T-cell (primary cell): Measurements from ENCODE around the gene RANBP17. TPM values are rescaled to one million over a fixed set of nuclear protein-coding genes. Genes with fewer than 3 reads are reported as not detected.
"Not testable (repeated sequence)": the region's sequence is repeated elsewhere in the genome, so short reads cannot be mapped to it uniquely, and the experiment has no call there.

Source experiments
- ATAC-seq, 4 experiments: fragments of 200-7000 bp in 3 of 4; fragments of 150-1000 bp in 1 of 4; cut with Tn5 transposase; replicated peaks in 1 of 4; 1 replicate in 3 of 4; 2 replicates in 1 of 4; pipeline ENCODE4 v1.10.0; 2021; ENCODE audit warnings: moderate library complexity in 3 of 4, mild to moderate bottlenecking in 2 of 4, moderate number of reproducible peaks in 1 of 4
- CTCF ChIA-PET, 2 donors: fragments of 300-600 bp; sonication (Branson Sonifier 250); formaldehyde crosslinking; loops; one replicate each; lab custom pipeline; 2022; ENCODE audit warnings: antibody characterized with exemption in 2 of 2; lab: Charles Lee
- POLR2A ChIA-PET, 2 donors: fragments of 300-600 bp; sonication (Branson Sonifier 250); formaldehyde crosslinking; loops; one replicate each; lab custom pipeline; 2022; ENCODE audit warnings: antibody characterized with exemption in 2 of 2; lab: Charles Lee
- DNase-seq, 35 experiments: peaks; one replicate each; pipeline versions ENCODE4 v3.0.0 to v3.0.0-alpha.2; 2013 to 2023
- H3K27ac ChIP-seq: one replicate; pipeline ENCODE4 v1.5.1; 2013; ENCODE audit warnings: low read length
- H3K27me3 ChIP-seq, 2 experiments: replicated peaks in 1 of 2; 1 replicate in 1 of 2; 2 replicates in 1 of 2; pipeline versions ENCODE4 v1.6.1 to v1.7.0; 2013; ENCODE audit warnings: low read length in 1 of 2, mixed read lengths in 1 of 2; ENCODE audit not compliant: control insufficient read depth in 2 of 2, insufficient read depth in 2 of 2; ENCODE audit errors: extremely low read depth in 1 of 2
- H3K36me3 ChIP-seq, 2 donors: 1 replicate in 1 of 2; 2 replicates in 1 of 2; pipeline versions ENCODE4 v1.6.1 to v1.7.0; 2013; ENCODE audit warnings: low read length in 1 of 2; ENCODE audit not compliant: control insufficient read depth in 2 of 2, insufficient read depth in 1 of 2; ENCODE audit errors: extremely low read depth in 1 of 2
- H3K4me1 ChIP-seq, 2 experiments: 1 replicate in 1 of 2; 2 replicates in 1 of 2; pipeline versions ENCODE4 v1.6.1 to v1.7.0; 2013; ENCODE audit warnings: low read length in 2 of 2, mixed read lengths in 1 of 2; ENCODE audit not compliant: insufficient read depth in 2 of 2, control insufficient read depth in 1 of 2; ENCODE audit errors: extremely low read depth in 1 of 2
- H3K4me3 ChIP-seq, 2 donors: 1 replicate in 1 of 2; 2 replicates in 1 of 2; pipeline versions ENCODE4 v1.5.1 to v1.7.0; 2013; ENCODE audit warnings: mild to moderate bottlenecking in 2 of 2, low read length in 1 of 2, moderate library complexity in 1 of 2; ENCODE audit not compliant: control insufficient read depth in 1 of 2; ENCODE audit errors: extremely low read depth in 1 of 2
- H3K9me3 ChIP-seq: 2 replicates; pipeline ENCODE4 v1.7.0; 2013
- H3K27ac Mint-ChIP-seq, 2 donors: one replicate each; pipeline ENCODE4 v1.8.0; 2020 to 2021; ENCODE audit warnings: mild to moderate bottlenecking in 2 of 2, mixed read lengths in 2 of 2
- H3K27me3 Mint-ChIP-seq, 2 donors: one replicate each; pipeline ENCODE4 v1.8.0; 2021 to 2022; ENCODE audit warnings: mixed read lengths in 2 of 2
- H3K36me3 Mint-ChIP-seq: one replicate; pipeline ENCODE4 v1.8.0; 2021; ENCODE audit warnings: mixed read lengths
- H3K4me1 Mint-ChIP-seq, 3 donors: one replicate each; pipeline ENCODE4 v1.8.0; 2020 to 2022; ENCODE audit warnings: mixed read lengths in 3 of 3, mild to moderate bottlenecking in 1 of 3
- H3K4me3 Mint-ChIP-seq, 3 donors: one replicate each; pipeline ENCODE4 v1.8.0; 2020 to 2022; ENCODE audit warnings: mild to moderate bottlenecking in 3 of 3, mixed read lengths in 3 of 3, moderate library complexity in 3 of 3
- H3K9me3 Mint-ChIP-seq, 3 donors: one replicate each; pipeline ENCODE4 v1.8.0; 2020 to 2022; ENCODE audit warnings: mixed read lengths in 3 of 3
- WGBS: methylation state at CpG from one replicate; pipeline ENCODE4 v1.1.5; 2013; ENCODE audit warnings: missing lambda C conversion rate; ENCODE audit not compliant: insufficient coverage; 5-methylcytosine and 5-hydroxymethylcytosine counted together
- total RNA-seq, 35 experiments: library from RNA in 6 of 35; stranded (reverse) in 6 of 35; fragments of 120-200 nt in 1 of 35; gene quantifications; one replicate each; pipeline versions ENCODE4 v1.2.1 to v1.2.4 and lab custom pipeline; 2013 to 2026

Gene RANBP17
- total RNA-seq, 5 donors from 2014 or later (not counting 1 experiment from before 2014, with no cell fraction given) = 0.41 to 0.62 (median 0.58) TPM; not detected in 2

DNA sequence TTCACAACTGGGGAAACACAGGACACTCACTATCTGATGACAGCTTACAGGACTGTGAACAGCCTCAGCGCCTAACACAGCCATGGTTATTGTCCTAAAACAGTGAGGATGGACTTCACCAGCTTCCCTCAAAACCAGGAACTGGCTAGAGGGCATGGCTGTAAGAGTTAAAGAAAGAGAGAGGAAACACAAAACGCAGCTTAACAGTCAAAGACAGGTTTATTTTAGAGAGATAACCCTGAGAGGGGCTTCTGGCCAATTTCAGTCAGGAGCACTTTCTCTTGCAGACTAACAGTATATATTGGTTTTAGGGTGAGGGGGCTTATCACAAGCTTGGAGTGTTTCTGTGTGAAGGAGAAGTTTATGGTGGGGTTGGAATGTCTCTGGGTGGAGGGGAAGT is 35.7 kb upstream of the RANBP17 start:
- Mint-ChIP-seq H3K9me3 (no peaks in the 10 kb centered on the region), H3K27ac (no peak overlapping the region), H3K36me3 (no peaks in the 10 kb centered on the region), H3K4me3 (no peak overlapping the region), H3K27me3 (no peaks in the 10 kb centered on the region), H3K4me1 (no peaks in the 10 kb centered on the region)
- H3K27ac ChIP-seq = no peak overlapping the region
- no CpG with 5 or more reads among the region's 2 CpGs for WGBS
- DNase-seq (no peak), ATAC-seq (no peak)
- CTCF ChIA-PET = no interaction called here
- no peak overlapping the region for H3K4me3 ChIP-seq
- no peaks in the 10 kb centered on the region for H3K4me1 ChIP-seq
- POLR2A ChIA-PET = interaction anchor here in 1 of 2 donors (0.7 kb wide), 1 partner anchor 13 kb away, joined by 3 read pairs; no protein-coding TSS in a partner anchor
- H3K9me3 ChIP-seq = no peaks in the 10 kb centered on the region
- no peaks in the 10 kb centered on the region for H3K27me3 ChIP-seq
- no peaks in the 10 kb centered on the region for H3K36me3 ChIP-seq

GRCh38 chr5:170832241-170832640 is 29.6 kb upstream of the RANBP17 start:
- Histone ChIP-seq H3K9me3 (no peaks in the 10 kb centered on the region), H3K27me3 (no peaks in the 10 kb centered on the region), H3K36me3 (no peaks in the 10 kb centered on the region), H3K4me1 (no peaks in the 10 kb centered on the region), H3K27ac (no peak overlapping the region), H3K4me3 (no peak overlapping the region)
- ATAC-seq (no peak), DNase-seq (no peak)
- 85% methylated on average over 5 of the region's 7 CpGs for WGBS
- no peak overlapping the region for H3K27ac Mint-ChIP-seq
- H3K4me1 Mint-ChIP-seq = no peaks in the 10 kb centered on the region
- H3K27me3 Mint-ChIP-seq = no peaks in the 10 kb centered on the region
- H3K9me3 Mint-ChIP-seq = peaks cover 0 to 10% (median 8%) of the 10 kb centered on the region in 3 donors
- ChIA-PET CTCF (no interaction called here), POLR2A (no interaction called here)
- H3K36me3 Mint-ChIP-seq = no peaks in the 10 kb centered on the region
- no peak overlapping the region for H3K4me3 Mint-ChIP-seq

DNA sequence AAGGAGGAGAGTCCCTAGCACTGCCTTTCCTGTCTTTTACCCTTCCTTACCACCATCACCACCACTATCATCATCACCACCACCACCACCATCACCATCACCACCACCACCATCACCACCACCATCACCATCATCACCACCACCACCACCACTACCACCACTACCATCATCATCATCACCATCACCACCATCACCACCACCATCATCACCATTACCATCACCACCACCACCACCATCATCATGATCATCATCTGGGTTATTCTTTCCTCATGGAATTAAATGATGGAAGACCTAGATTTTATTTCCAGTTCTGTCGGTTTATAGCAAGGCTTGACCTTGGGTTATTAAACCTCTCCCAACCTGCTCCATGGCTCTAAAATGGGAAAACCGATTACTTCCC is 27.8 kb upstream of the RANBP17 start:
- H3K36me3 ChIP-seq, H3K27me3 Mint-ChIP-seq, H3K27ac Mint-ChIP-seq, CTCF ChIA-PET, H3K4me3 Mint-ChIP-seq, H3K9me3 Mint-ChIP-seq, H3K4me1 ChIP-seq, DNase-seq, H3K36me3 Mint-ChIP-seq, ATAC-seq, H3K9me3 ChIP-seq, H3K27me3 ChIP-seq, H3K4me1 Mint-ChIP-seq, POLR2A ChIA-PET, H3K4me3 ChIP-seq, H3K27ac ChIP-seq: not testable (repeated sequence)
- 100% methylated on average over 2 of the region's 2 CpGs for WGBS

DNA sequence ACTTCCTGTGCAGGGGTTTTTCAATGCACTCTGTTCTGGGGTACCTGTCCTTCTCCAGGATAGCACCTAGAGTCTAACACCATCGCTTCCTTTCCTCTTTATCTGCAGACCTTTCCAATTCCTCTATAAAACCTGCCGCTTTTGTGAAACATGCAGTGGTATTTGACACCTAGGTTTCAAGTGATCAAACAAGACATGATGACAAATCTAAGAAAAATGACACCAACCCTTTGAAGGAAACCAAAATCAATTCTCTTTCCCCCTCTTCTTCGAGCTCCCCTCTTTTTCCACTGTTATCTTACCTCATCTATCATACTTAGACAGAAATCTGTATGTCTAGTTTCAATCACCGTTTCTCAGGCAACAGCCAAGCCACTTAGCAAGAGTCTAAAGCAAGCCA is 25.6 kb upstream of the RANBP17 start:
- no peaks in the 10 kb centered on the region for H3K4me1 Mint-ChIP-seq
- ATAC-seq = no peak

DNA sequence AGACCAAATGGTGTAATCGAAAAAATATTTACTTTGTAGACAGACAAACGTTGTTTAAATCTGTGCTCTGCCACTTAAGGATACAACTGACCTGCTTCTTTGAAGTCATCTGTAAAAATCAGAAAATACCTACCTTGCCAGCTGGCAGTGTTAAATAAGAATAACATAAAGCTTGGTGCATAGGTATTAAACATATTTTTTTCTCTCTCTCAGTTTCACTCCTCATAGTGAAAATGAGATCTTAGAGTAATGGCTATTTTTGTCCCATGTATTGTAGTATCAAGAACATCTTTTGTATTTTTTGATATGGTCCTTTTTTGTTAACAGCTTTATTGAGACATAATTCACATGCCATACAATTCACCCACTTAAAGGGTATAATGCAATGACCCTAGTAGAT is 17.9 kb upstream of the RANBP17 start:
- no peaks in the 10 kb centered on the region for H3K36me3 Mint-ChIP-seq
- H3K4me1 Mint-ChIP-seq = no peaks in the 10 kb centered on the region
- no peak overlapping the region for H3K4me3 Mint-ChIP-seq
- no peak for ATAC-seq
- ChIA-PET POLR2A (no interaction called here), CTCF (no interaction called here)
- Histone ChIP-seq H3K9me3 (no peaks in the 10 kb centered on the region), H3K4me3 (no peak overlapping the region), H3K27ac (no peak overlapping the region), H3K27me3 (no peaks in the 10 kb centered on the region), H3K4me1 (no peaks in the 10 kb centered on the region), H3K36me3 (no peaks in the 10 kb centered on the region)
- no CpG with 5 or more reads among the region's 2 CpGs for WGBS
- no peak for DNase-seq
- H3K27ac Mint-ChIP-seq = no peak overlapping the region
- peaks cover 3 to 17% of the 10 kb centered on the region in 2 donors for H3K27me3 Mint-ChIP-seq
- H3K9me3 Mint-ChIP-seq = no peaks in the 10 kb centered on the region

More for the DNA sequence above, 25.6 kb upstream of the RANBP17 start:
- no peak overlapping the region for H3K27ac Mint-ChIP-seq
- POLR2A ChIA-PET = no interaction called here
- H3K27me3 Mint-ChIP-seq = peaks cover 0 to 3% of the 10 kb centered on the region in 2 donors
- WGBS = 100% methylated on average over 1 of the region's 4 CpGs
- CTCF ChIA-PET = no interaction called here
- Histone ChIP-seq H3K4me1 (no peaks in the 10 kb centered on the region), H3K4me3 (no peak overlapping the region), H3K27ac (no peak overlapping the region), H3K9me3 (no peaks in the 10 kb centered on the region), H3K27me3 (no peaks in the 10 kb centered on the region), H3K36me3 (no peaks in the 10 kb centered on the region)
- peaks cover 0 to 10% (median 8%) of the 10 kb centered on the region in 3 donors for H3K9me3 Mint-ChIP-seq
- no peak overlapping the region for H3K4me3 Mint-ChIP-seq
- no peaks in the 10 kb centered on the region for H3K36me3 Mint-ChIP-seq
- DNase-seq = no peak

DNA sequence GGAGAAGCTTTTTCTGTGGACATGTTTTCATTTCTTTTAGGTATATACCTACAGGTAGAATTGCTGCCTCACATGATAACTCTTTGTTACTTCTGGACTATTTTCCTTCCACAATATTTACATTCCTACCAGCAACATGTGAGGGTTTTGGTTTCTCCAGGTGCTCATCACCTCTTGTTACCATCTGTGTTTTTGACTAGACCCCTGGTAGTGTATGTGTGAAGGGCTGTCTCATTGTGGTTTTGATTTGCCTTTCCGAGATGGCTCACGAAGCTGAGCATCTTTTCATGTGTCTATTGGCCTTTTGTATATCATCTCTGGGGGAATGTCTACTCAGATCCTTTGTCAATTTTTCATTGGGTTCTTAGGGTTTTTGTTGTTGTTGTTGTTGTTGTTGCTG is 17.2 kb upstream of the RANBP17 start:
- H3K27me3 Mint-ChIP-seq = peaks cover 3 to 17% of the 10 kb centered on the region in 2 donors
- Histone ChIP-seq H3K27ac (no peak overlapping the region), H3K27me3 (no peaks in the 10 kb centered on the region), H3K4me3 (no peak overlapping the region), H3K4me1 (no peaks in the 10 kb centered on the region), H3K9me3 (no peaks in the 10 kb centered on the region), H3K36me3 (no peaks in the 10 kb centered on the region)
- no peak overlapping the region for H3K4me3 Mint-ChIP-seq
- no peaks in the 10 kb centered on the region for H3K4me1 Mint-ChIP-seq
- H3K36me3 Mint-ChIP-seq = no peaks in the 10 kb centered on the region
- WGBS = 70% methylated on average over 2 of the region's 2 CpGs
- H3K27ac Mint-ChIP-seq = no peak overlapping the region
- ChIA-PET POLR2A (no interaction called here), CTCF (no interaction called here)
- ATAC-seq (no peak), DNase-seq (no peak)
- no peaks in the 10 kb centered on the region for H3K9me3 Mint-ChIP-seq

- Histone ChIP-seq H3K9me3 (no peaks in the 10 kb centered on the region), H3K27me3 (no peaks in the 10 kb centered on the region), H3K4me1 (no peaks in the 10 kb centered on the region), H3K27ac (no peak overlapping the region), H3K36me3 (no peaks in the 10 kb centered on the region), H3K4me3 (no peak overlapping the region)
- no peak for DNase-seq
- CTCF ChIA-PET = no interaction called here
- Mint-ChIP-seq H3K4me3 (no peak overlapping the region), H3K36me3 (no peaks in the 10 kb centered on the region), H3K4me1 (no peaks in the 10 kb centered on the region), H3K9me3 (no peaks in the 10 kb centered on the region), H3K27me3 (peaks cover 3 to 18% of the 10 kb centered on the region in 2 donors), H3K27ac (no peak overlapping the region)
- ATAC-seq = no peak
- POLR2A ChIA-PET = no interaction called here
Measured at GRCh38 chr5:170846416-170846815, 15.4 kb upstream of the RANBP17 start.
